Ovary (tissue), 9 donors: ENCODE data around the gene SEMG2. TPM values are rescaled to one million over a fixed set of nuclear protein-coding genes. Genes with fewer than 3 reads are reported as not detected.

ENCODE experiments used
- DNase-seq, 5 donors: peaks; one replicate each; pipeline ENCODE4 v3.0.0-alpha.2; 2019 to 2020
- H3K27ac ChIP-seq, 2 donors: fragments of 200-600 bp; one replicate each; pipeline versions ENCODE4 v1.5.1 to v1.8.0; 2019 to 2022
- H3K27me3 ChIP-seq: fragments of 200-600 bp; one replicate; pipeline ENCODE4 v1.8.0; 2022
- H3K36me3 ChIP-seq: fragments of 200-600 bp; sonication (generic); one replicate; pipeline ENCODE4 v1.5.1; 2019
- H3K4me1 ChIP-seq: one replicate; pipeline ENCODE4 v1.8.1; 2013; ENCODE audit warnings: mild to moderate bottlenecking, moderate library complexity; ENCODE audit not compliant: insufficient read depth
- H3K4me3 ChIP-seq: fragments of 200-600 bp; sonication (generic); one replicate; pipeline ENCODE4 v1.5.1; 2017
- H3K9me3 ChIP-seq, 2 donors: fragments of 200-600 bp in 1 of 2; sonication (generic) in 1 of 2; one replicate each; pipeline versions ENCODE4 v1.5.1 to v1.8.1; 2013 to 2019; ENCODE audit warnings: mild to moderate bottlenecking in 1 of 2, moderate library complexity in 1 of 2
- EP300 ChIP-seq: sonication (generic); formaldehyde crosslinking; IDR thresholded peaks from one replicate; pipeline ENCODE4 v1.6.1; 2017; ENCODE audit warnings: antibody characterized with exemption
- POLR2A ChIP-seq: fragments of 450-650 bp; IDR thresholded peaks from one replicate; pipeline ENCODE4 v1.6.1; 2017; ENCODE audit warnings: antibody characterized with exemption, mild to moderate bottlenecking, moderate library complexity
- WGBS, 3 donors: extraction: QIAGEN DNeasy Blood & Tissue Kit in 1 of 3; methylation state at CpG; one replicate each; pipeline versions ENCODE4 v1.1.5 to v1.1.7; 2013 to 2017; 5-methylcytosine and 5-hydroxymethylcytosine counted together
- intact Hi-C, 4 donors: fragments of 100-400 bp; cut with DNase I; formaldehyde crosslinking; loops; one replicate each; pipeline versions ENCODE4 v1.11.0 to v1.15.1; 2022 to 2023
- polyA plus RNA-seq, 2 donors: library from polyadenylated mRNA; stranded (reverse); fragments of 200-250 nt in 1 of 2; fragments of 350-450 nt in 1 of 2; fragmentation: Illumina TruSeq in 1 of 2; extraction: RNeasy Lipid Tissue Mini Kit (QIAGEN cat#74804) in 1 of 2; gene quantifications; one replicate each; pipeline ENCODE4 v1.2.3, GENCODE V29; 2013 to 2014
- total RNA-seq, 7 donors: library from RNA; depleted of rRNA in 2 of 7; stranded (reverse); fragments of >200 nt in 2 of 7; fragmentation: NEBNext Ultra II Directional in 3 of 7; extraction: Animal tissue kit (Norgen Biotek cat#: 25700) in 3 of 7; gene quantifications; one replicate each; pipeline versions ENCODE4 v1.1.0 to v1.2.4, GENCODE V29; 2016 to 2023
- TF ChIP-seq, protein P1 (sequence below), 3 donors: fragments of 450-650 bp in 2 of 3; fragments of 200-600 bp in 1 of 3; IDR thresholded peaks; one replicate each; pipeline versions ENCODE4 v1.5.1 to v1.8.0; 2016 to 2022; ENCODE audit warnings: antibody characterized with exemption in 3 of 3, mild to moderate bottlenecking in 1 of 3
- donor health status: DM: no; HTN: no; CAD: no; lungs with moderate emphysema.
- donor health status: DM: no; HTN: no; CAD: no.
- donor health status: Bipolar disorder and iron deficiency.
- donor health status: DM: yes; HTN: yes; CAD: no.
- donor health status: DM: no; HTN: no; CAD: no.
- donor health status: DM: yes; HTN: yes; CAD: no.

The SEMG2 gene
- total and polyA plus RNA-seq, 9 donors = not detected

DNA sequence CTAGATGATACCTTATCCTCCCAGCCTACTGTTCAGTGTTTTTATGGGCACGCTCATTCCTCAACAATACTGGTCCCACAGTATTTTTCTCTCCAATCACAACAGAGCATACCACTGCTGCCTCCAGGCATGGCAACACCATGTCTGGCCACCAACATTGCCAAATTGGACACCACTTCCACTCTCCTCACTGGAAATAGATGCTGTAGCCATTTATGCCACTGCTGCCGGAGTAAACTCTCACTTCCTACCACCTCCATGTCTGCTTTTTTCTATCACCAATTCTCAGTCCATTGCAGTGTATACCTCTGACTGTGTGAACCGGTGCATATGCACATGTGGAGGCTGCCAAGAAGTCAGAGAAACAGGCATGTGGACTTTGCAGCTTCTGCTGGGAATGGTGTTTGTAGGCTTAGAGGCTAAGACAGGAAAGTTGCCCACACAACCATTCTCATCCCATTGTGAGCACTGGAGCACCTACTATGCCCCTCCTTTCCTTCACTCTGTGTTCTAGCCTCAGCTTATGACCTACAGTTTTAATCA, 32.0 kb upstream of the SEMG2 start:
- DNase-seq = no peak
- Histone ChIP-seq H3K36me3 (no peaks in the 10 kb centered on the region), H3K27me3 (no peaks in the 10 kb centered on the region), H3K9me3 (no peaks in the 10 kb centered on the region), H3K4me1 (no peaks in the 10 kb centered on the region), H3K27ac (no peak overlapping the region), H3K4me3 (no peak overlapping the region)
- WGBS, 3 donors = 82 to 86% (median 83%) methylated on average over 3 of the region's 3 CpGs
- intact Hi-C loops = no loop called here
- TF ChIP-seq EP300 (no peak), POLR2A (no peak)
- TF ChIP-seq, protein P1, sequence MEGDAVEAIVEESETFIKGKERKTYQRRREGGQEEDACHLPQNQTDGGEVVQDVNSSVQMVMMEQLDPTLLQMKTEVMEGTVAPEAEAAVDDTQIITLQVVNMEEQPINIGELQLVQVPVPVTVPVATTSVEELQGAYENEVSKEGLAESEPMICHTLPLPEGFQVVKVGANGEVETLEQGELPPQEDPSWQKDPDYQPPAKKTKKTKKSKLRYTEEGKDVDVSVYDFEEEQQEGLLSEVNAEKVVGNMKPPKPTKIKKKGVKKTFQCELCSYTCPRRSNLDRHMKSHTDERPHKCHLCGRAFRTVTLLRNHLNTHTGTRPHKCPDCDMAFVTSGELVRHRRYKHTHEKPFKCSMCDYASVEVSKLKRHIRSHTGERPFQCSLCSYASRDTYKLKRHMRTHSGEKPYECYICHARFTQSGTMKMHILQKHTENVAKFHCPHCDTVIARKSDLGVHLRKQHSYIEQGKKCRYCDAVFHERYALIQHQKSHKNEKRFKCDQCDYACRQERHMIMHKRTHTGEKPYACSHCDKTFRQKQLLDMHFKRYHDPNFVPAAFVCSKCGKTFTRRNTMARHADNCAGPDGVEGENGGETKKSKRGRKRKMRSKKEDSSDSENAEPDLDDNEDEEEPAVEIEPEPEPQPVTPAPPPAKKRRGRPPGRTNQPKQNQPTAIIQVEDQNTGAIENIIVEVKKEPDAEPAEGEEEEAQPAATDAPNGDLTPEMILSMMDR (IDR thresholded peaks at IDR 0.05) = no peak

DNA sequence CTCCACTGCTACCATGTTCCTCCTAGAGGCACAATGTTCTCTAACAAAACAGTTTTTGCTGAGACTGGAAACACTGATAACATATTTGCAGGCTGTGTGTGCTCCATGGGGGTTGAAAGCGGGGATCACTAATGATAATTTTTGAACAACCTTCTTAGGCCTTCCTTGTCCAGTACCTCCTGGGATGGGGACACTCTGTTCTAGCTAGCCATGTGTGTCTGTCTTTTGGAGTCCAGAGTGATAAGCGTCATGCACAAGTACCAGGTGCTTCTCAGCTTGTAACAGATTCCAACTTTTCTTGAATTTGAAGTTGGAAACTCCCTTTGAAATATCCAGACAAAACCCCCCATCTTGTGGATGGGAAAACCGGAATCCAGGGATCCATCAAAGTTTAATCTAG, 31.3 kb upstream of the SEMG2 start:
- Histone ChIP-seq H3K9me3 (no peaks in the 10 kb centered on the region), H3K27ac (no peak overlapping the region), H3K4me1 (no peaks in the 10 kb centered on the region), H3K27me3 (no peaks in the 10 kb centered on the region), H3K36me3 (no peaks in the 10 kb centered on the region), H3K4me3 (no peak overlapping the region)
- intact Hi-C loops = no loop called here
- TF ChIP-seq EP300 (no peak), POLR2A (no peak)
- TF ChIP-seq, protein P1 (IDR thresholded peaks at IDR 0.05) = no peak
- WGBS, 3 donors = 71 to 83% (median 75%) methylated on average over 3 of the region's 3 CpGs
- DNase-seq = no peak

DNA sequence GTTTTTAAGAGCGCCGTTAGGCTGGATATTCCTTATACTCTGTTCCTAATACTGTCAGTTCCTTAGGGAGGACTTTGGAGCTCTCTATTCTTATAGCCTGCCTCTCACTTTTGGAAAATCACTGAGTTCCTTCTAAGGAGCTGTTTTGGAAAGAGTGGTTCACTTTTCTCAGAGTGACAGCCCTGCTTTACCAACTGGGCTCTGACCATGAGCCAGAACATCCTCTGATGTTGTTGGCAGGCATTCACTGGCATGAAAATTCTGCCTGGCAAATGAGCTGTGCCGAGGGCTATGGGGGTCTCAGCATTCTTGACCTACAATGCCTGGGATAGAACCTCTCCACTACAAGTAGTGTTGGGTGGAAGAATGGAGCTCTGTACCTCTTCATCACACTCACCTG, 29.2 kb upstream of the SEMG2 start:
- TF ChIP-seq EP300 (no peak), POLR2A (no peak)
- TF ChIP-seq, protein P1 (IDR thresholded peaks at IDR 0.05) = no peak
- H3K27me3 ChIP-seq = no peaks in the 10 kb centered on the region
- intact Hi-C loops = no loop called here

GRCh38 chr20:45193331-45193730, 27.8 kb upstream of the SEMG2 start:
- DNase-seq = no peak
- no peaks in the 10 kb centered on the region for H3K4me1 ChIP-seq
- no peak for TF ChIP-seq POLR2A
- H3K9me3 ChIP-seq = no peaks in the 10 kb centered on the region
- no peaks in the 10 kb centered on the region for H3K36me3 ChIP-seq
- no peak overlapping the region for H3K27ac ChIP-seq
- no peak overlapping the region for H3K4me3 ChIP-seq
- WGBS, 3 donors = 82 to 85% (median 83%) methylated on average over 2 of the region's 2 CpGs
- H3K27me3 ChIP-seq = no peaks in the 10 kb centered on the region
- intact Hi-C loops = no loop called here

More for the DNA sequence above, 29.2 kb upstream of the SEMG2 start:
- 91 to 97% (median 92%) methylated on average over 3 of the region's 3 CpGs for WGBS, 3 donors
- H3K4me3 ChIP-seq = no peak overlapping the region
- H3K27ac ChIP-seq = no peak overlapping the region
- H3K36me3 ChIP-seq = no peaks in the 10 kb centered on the region
- no peaks in the 10 kb centered on the region for H3K4me1 ChIP-seq
- H3K9me3 ChIP-seq = no peaks in the 10 kb centered on the region
- no peak for DNase-seq

- intact Hi-C loops = no loop called here
- no peak for DNase-seq
- TF ChIP-seq EP300 (no peak), POLR2A (no peak)
- TF ChIP-seq, protein P1 (IDR thresholded peaks at IDR 0.05) = no peak
- 48 to 53% (median 50%) methylated on average over 1 of the region's 1 CpG for WGBS, 3 donors
- no peaks in the 10 kb centered on the region for H3K4me1 ChIP-seq
- H3K4me3 ChIP-seq = no peak within 1 kb of the TSS
- no peaks in the 10 kb centered on the region for H3K9me3 ChIP-seq
- H3K36me3 ChIP-seq = no peaks in the 10 kb centered on the region
- H3K27me3 ChIP-seq = no peaks in the 10 kb centered on the region
- no peak within 1 kb of the TSS for H3K27ac ChIP-seq
Observed at GRCh38 chr20:45206725-45207124, 14.4 kb upstream of the SEMG2 start, which contains the start of gene SEMG1. SEMG1 (plus strand) TSS chr20:45207033; CDS start chr20:45207054, 21 bp downstream.
